Astrocyte (in vitro differentiated cells and primary cell): ENCODE results near the gene NUP133. TPM values are rescaled to one million over a fixed set of nuclear protein-coding genes. Genes with fewer than 3 reads are reported as not detected.
"Not testable (repeated sequence)": the region's sequence is repeated elsewhere in the genome, so short reads cannot be mapped to it uniquely, and the experiment has no call there.

Experiments
- DNase-seq: peaks from one replicate; pipeline ENCODE4 v3.0.0-alpha.2; 2010; ENCODE audit warnings: low read depth
- FAIRE-seq: peaks from 2 replicates; lab custom pipeline; 2011; peaks lifted over from hg19 to GRCh38; lab: Jason Lieb, UNC
- H2AFZ ChIP-seq: 2 replicates; pipeline ENCODE4 v1.6.0; 2012; ENCODE audit warnings: low read depth, low read length, inconsistent platforms
- H3K27ac ChIP-seq: 2 replicates; pipeline ENCODE4 v1.5.1; 2011; ENCODE audit warnings: low read depth, low read length, inconsistent platforms
- H3K27me3 ChIP-seq: 2 replicates; pipeline ENCODE4 v1.6.0; 2011; ENCODE audit warnings: low read length, inconsistent platforms; ENCODE audit not compliant: insufficient read depth
- H3K36me3 ChIP-seq: 2 replicates; pipeline ENCODE4 v1.5.1; 2011; ENCODE audit warnings: low read length, inconsistent platforms; ENCODE audit not compliant: insufficient read depth
- H3K4me1 ChIP-seq: 2 replicates; pipeline ENCODE4 v1.5.1; 2011; ENCODE audit warnings: low read length, inconsistent platforms; ENCODE audit not compliant: insufficient read depth
- H3K4me2 ChIP-seq: 2 replicates; pipeline ENCODE4 v1.6.0; 2012; ENCODE audit warnings: low read length, inconsistent platforms
- H3K4me3 ChIP-seq: 2 replicates; pipeline ENCODE4 v1.5.1; 2011; ENCODE audit warnings: low read depth, mild to moderate bottlenecking, low read length, inconsistent platforms; ENCODE audit not compliant: insufficient read depth
- H3K79me2 ChIP-seq: 2 replicates; pipeline ENCODE4 v1.6.0; 2012; ENCODE audit warnings: mild to moderate bottlenecking, low read length, inconsistent platforms; ENCODE audit not compliant: insufficient read depth
- H3K9ac ChIP-seq: 2 replicates; pipeline ENCODE4 v1.6.0; 2012; ENCODE audit warnings: mild to moderate bottlenecking, low read length, inconsistent platforms
- H3K9me3 ChIP-seq: 2 replicates; pipeline ENCODE4 v1.5.1; 2012; ENCODE audit warnings: low read depth, mild to moderate bottlenecking, low read length, inconsistent platforms; ENCODE audit not compliant: insufficient read depth
- H4K20me1 ChIP-seq: 2 replicates; pipeline ENCODE4 v1.6.0; 2012; ENCODE audit warnings: low read length, inconsistent platforms; ENCODE audit not compliant: insufficient read depth
- H3K27ac Mint-ChIP-seq: one replicate; pipeline ENCODE4 v1.8.0; 2021; ENCODE audit warnings: mild to moderate bottlenecking, mixed read lengths; ENCODE audit not compliant: unreplicated experiment
- H3K27me3 Mint-ChIP-seq: one replicate; pipeline ENCODE4 v1.8.0; 2021; ENCODE audit warnings: low read depth, mixed read lengths; ENCODE audit not compliant: unreplicated experiment
- H3K36me3 Mint-ChIP-seq: one replicate; pipeline ENCODE4 v1.8.0; 2021; ENCODE audit warnings: low read depth, mixed read lengths; ENCODE audit not compliant: unreplicated experiment
- H3K4me1 Mint-ChIP-seq: one replicate; pipeline ENCODE4 v1.8.0; 2021; ENCODE audit warnings: low read depth, mixed read lengths; ENCODE audit not compliant: unreplicated experiment
- H3K4me3 Mint-ChIP-seq: one replicate; pipeline ENCODE4 v1.8.0; 2021; ENCODE audit warnings: mild to moderate bottlenecking, moderate library complexity, mixed read lengths; ENCODE audit not compliant: unreplicated experiment
- H3K9me3 Mint-ChIP-seq: one replicate; pipeline ENCODE4 v1.8.0; 2021; ENCODE audit warnings: mild to moderate bottlenecking, mixed read lengths; ENCODE audit not compliant: unreplicated experiment
- EZH2 ChIP-seq: IDR thresholded peaks from 2 replicates; pipeline ENCODE4 v1.6.1; 2012; ENCODE audit warnings: mild to moderate bottlenecking, low read length, inconsistent platforms; ENCODE audit not compliant: insufficient read depth
- total RNA-seq: library from RNA; stranded (reverse); gene quantifications from 2 replicates; pipeline ENCODE4 v1.2.1, GENCODE V29; 2021
- TF ChIP-seq, protein P1 (sequence below): IDR thresholded peaks from 2 replicates; pipeline ENCODE4 v1.5.1; 2011; ENCODE audit warnings: low read depth, mild to moderate bottlenecking, inconsistent platforms, low read length, moderate library complexity; ENCODE audit not compliant: insufficient read depth

Gene NUP133
- total RNA-seq, 1 donor from 2014 or later, result 35.1 TPM

DNA sequence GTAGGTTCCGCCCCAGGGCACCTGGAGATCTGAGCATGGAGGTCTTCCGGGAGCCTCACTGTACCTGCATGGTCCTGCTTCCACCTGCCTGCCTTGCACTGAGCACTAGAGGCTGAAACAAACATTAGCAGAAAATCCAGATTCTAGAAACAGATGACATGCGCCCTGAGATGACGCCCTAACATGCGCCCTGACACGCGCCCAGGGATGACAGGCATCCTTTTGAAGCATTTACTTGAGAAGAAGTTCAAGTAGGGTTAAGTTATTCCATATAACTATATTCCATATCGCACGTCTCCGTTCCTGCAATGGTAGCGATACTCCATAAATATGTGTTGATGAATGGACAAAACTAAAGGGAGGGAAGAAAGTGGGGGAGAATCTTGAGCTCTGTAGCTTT lies 87.9 kb downstream of the NUP133 start:
- Histone ChIP-seq H3K4me3 (no peak overlapping the region), H3K36me3 (no peaks in the 10 kb centered on the region), H3K4me1 (no peaks in the 10 kb centered on the region), H2AFZ (no peak overlapping the region), H3K9ac (no peak overlapping the region), H3K27me3 (no peaks in the 10 kb centered on the region), H4K20me1 (no peaks in the 10 kb centered on the region), H3K27ac (no peak overlapping the region), H3K79me2 (no peaks in the 10 kb centered on the region), H3K4me2 (no peak overlapping the region), H3K9me3 (no peaks in the 10 kb centered on the region)
- Mint-ChIP-seq H3K27me3 (peaks cover 34% of the 10 kb centered on the region), H3K4me1 (no peaks in the 10 kb centered on the region), H3K4me3 (no peak overlapping the region), H3K36me3 (no peaks in the 10 kb centered on the region), H3K9me3 (peaks cover 7% of the 10 kb centered on the region), H3K27ac (no peak overlapping the region)
- TF ChIP-seq, protein P1, sequence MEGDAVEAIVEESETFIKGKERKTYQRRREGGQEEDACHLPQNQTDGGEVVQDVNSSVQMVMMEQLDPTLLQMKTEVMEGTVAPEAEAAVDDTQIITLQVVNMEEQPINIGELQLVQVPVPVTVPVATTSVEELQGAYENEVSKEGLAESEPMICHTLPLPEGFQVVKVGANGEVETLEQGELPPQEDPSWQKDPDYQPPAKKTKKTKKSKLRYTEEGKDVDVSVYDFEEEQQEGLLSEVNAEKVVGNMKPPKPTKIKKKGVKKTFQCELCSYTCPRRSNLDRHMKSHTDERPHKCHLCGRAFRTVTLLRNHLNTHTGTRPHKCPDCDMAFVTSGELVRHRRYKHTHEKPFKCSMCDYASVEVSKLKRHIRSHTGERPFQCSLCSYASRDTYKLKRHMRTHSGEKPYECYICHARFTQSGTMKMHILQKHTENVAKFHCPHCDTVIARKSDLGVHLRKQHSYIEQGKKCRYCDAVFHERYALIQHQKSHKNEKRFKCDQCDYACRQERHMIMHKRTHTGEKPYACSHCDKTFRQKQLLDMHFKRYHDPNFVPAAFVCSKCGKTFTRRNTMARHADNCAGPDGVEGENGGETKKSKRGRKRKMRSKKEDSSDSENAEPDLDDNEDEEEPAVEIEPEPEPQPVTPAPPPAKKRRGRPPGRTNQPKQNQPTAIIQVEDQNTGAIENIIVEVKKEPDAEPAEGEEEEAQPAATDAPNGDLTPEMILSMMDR, result no peak
- TF ChIP-seq EZH2, result no peak
- no peak for FAIRE-seq
- no peak for DNase-seq

DNA sequence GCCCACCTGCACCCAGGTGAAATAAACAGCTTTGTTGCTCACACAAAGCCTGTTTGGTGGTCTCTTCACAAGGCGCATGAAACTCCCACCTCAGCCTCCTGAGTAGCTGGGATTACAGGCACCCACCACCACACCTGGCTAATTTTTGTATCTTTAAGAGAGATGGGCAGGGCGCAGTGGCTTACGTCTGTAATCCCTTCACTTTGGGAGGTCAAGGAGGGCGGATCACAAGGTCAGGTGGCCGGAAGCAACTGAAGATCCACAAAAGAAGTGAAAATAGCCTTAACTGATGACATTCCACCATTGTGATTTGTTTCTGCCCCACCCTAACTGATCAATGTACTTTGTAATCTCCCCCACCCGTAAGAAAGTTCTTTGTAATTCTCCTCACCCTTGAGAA lies 89.6 kb downstream of the NUP133 start:
- Mint-ChIP-seq H3K27me3 (peaks cover 27% of the 10 kb centered on the region), H3K27ac (peak overlapping the region; percentile 11)
- not testable (repeated sequence) for H3K9me3 Mint-ChIP-seq, H2AFZ ChIP-seq, FAIRE-seq, H3K4me1 ChIP-seq, H3K4me2 ChIP-seq, H3K4me3 Mint-ChIP-seq, H3K4me3 ChIP-seq, H3K27ac ChIP-seq, H3K79me2 ChIP-seq, H3K36me3 Mint-ChIP-seq, H3K9ac ChIP-seq, DNase-seq, H3K27me3 ChIP-seq, H3K9me3 ChIP-seq, H3K4me1 Mint-ChIP-seq, H3K36me3 ChIP-seq, H4K20me1 ChIP-seq

DNA sequence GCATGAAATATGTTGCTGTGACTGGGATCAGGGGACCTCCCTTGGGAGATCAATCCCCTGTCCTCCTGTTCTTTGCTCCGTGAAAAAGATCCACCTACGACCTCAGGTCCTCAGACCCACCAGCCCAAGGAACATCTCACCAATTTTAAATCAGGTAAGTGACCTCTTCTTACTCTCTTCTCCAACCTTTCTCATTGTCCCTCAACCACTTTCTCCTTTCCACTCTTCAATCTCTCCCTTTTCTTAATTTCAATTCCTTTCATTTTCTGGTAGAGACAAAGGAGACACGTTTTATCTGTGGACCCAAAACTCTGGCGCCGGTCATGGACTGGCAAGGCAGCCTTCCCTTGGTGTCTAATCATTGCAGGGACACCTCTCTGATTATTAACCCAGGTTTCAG lies 95.3 kb downstream of the NUP133 start:
- not testable (repeated sequence) for H3K4me3 ChIP-seq, H3K9me3 ChIP-seq, H3K27ac Mint-ChIP-seq, H3K4me3 Mint-ChIP-seq, FAIRE-seq, H3K9me3 Mint-ChIP-seq, H2AFZ ChIP-seq, H3K4me2 ChIP-seq, H3K79me2 ChIP-seq, DNase-seq, H3K9ac ChIP-seq, H3K4me1 ChIP-seq, H4K20me1 ChIP-seq, H3K27me3 Mint-ChIP-seq, H3K36me3 Mint-ChIP-seq, H3K36me3 ChIP-seq, H3K27ac ChIP-seq
- H3K4me1 Mint-ChIP-seq, result peaks cover 28% of the 10 kb centered on the region
- peaks cover 19% of the 10 kb centered on the region for H3K27me3 ChIP-seq

DNA sequence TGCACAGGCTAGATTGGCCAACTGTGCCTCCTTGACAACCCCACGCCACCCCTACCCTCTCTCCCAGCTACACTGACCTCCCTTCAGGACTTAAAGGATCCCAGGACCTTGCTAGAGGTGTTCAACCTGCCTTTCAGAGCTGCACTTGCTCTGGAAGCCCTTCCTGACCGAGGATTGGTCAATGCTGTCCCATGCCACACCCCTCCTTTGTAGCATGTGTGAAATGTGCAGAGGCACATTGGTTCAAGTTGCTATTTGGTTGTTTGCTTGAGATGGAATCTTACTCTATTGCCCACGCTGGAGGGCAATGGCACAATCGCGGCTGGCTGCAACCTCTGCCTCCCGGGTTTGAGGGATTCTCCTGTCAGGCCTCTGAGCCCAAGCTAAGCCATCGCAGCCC lies 96.1 kb downstream of the NUP133 start:
- Histone ChIP-seq H3K4me1 (peaks cover 8% of the 10 kb centered on the region), H4K20me1 (no peaks in the 10 kb centered on the region), H3K36me3 (no peaks in the 10 kb centered on the region), H2AFZ (no peak overlapping the region), H3K4me2 (no peak overlapping the region), H3K79me2 (no peaks in the 10 kb centered on the region), H3K27me3 (peaks cover 27% of the 10 kb centered on the region), H3K4me3 (no peak overlapping the region), H3K27ac (no peak overlapping the region), H3K9ac (no peak overlapping the region), H3K9me3 (no peaks in the 10 kb centered on the region)
- TF ChIP-seq EZH2, result no peak
- TF ChIP-seq, protein P1, result no peak
- Mint-ChIP-seq H3K27me3 (peaks cover 6% of the 10 kb centered on the region), H3K4me3 (no peak overlapping the region), H3K9me3 (peaks cover 4% of the 10 kb centered on the region), H3K27ac (no peak overlapping the region), H3K4me1 (peaks cover 31% of the 10 kb centered on the region), H3K36me3 (no peaks in the 10 kb centered on the region)
- DNase-seq (no peak), FAIRE-seq (no peak)
